Mesothelial cell of epicardium (in vitro differentiated cells): ENCODE results near the gene MALAT1. TPM values are rescaled to one million over a fixed set of nuclear protein-coding genes. Genes with fewer than 3 reads are reported as not detected.

Source experiments
- DNase-seq, 2 experiments: peaks; one replicate each; pipeline ENCODE4 v3.0.0; 2021; ENCODE audit warnings: low spot score in 2 of 2; ENCODE audit not compliant: unreplicated experiment in 2 of 2
- H3K27ac Mint-ChIP-seq: 2 replicates; pipeline ENCODE4 v1.8.0; 2021; ENCODE audit warnings: mixed read lengths
- H3K27me3 Mint-ChIP-seq: 2 replicates; pipeline ENCODE4 v1.8.0; 2021; ENCODE audit warnings: low read depth, mixed read lengths
- H3K36me3 Mint-ChIP-seq: 2 replicates; pipeline ENCODE4 v1.8.0; 2021; ENCODE audit warnings: mixed read lengths
- H3K4me1 Mint-ChIP-seq: 2 replicates; pipeline ENCODE4 v1.8.0; 2021; ENCODE audit warnings: mixed read lengths
- H3K4me3 Mint-ChIP-seq: 2 replicates; pipeline ENCODE4 v1.8.0; 2021; ENCODE audit warnings: mild to moderate bottlenecking, moderate library complexity, mixed read lengths
- H3K9me3 Mint-ChIP-seq: 2 replicates; pipeline ENCODE4 v1.8.0; 2021; ENCODE audit warnings: mixed read lengths
- total RNA-seq: library from RNA; stranded (reverse); gene quantifications from 3 replicates; pipeline ENCODE4 v1.2.1, GENCODE V29; 2021
- TF ChIP-seq, protein P1 (sequence below): fragments of 200-600 bp; sonication (generic); IDR thresholded peaks from one replicate; pipeline ENCODE4 v1.5.0; 2021; ENCODE audit warnings: antibody characterized with exemption; ENCODE audit not compliant: unreplicated experiment

MALAT1 gene
- total RNA-seq, 1 donor from 2014 or later: 16,172 TPM

- Mint-ChIP-seq H3K4me3 (no peak overlapping the region), H3K4me1 (peaks cover 20% of the 10 kb centered on the region), H3K9me3 (no peaks in the 10 kb centered on the region), H3K27ac (no peak overlapping the region), H3K27me3 (peaks cover 3% of the 10 kb centered on the region), H3K36me3 (peaks cover 59% of the 10 kb centered on the region)
- TF ChIP-seq, protein P1, sequence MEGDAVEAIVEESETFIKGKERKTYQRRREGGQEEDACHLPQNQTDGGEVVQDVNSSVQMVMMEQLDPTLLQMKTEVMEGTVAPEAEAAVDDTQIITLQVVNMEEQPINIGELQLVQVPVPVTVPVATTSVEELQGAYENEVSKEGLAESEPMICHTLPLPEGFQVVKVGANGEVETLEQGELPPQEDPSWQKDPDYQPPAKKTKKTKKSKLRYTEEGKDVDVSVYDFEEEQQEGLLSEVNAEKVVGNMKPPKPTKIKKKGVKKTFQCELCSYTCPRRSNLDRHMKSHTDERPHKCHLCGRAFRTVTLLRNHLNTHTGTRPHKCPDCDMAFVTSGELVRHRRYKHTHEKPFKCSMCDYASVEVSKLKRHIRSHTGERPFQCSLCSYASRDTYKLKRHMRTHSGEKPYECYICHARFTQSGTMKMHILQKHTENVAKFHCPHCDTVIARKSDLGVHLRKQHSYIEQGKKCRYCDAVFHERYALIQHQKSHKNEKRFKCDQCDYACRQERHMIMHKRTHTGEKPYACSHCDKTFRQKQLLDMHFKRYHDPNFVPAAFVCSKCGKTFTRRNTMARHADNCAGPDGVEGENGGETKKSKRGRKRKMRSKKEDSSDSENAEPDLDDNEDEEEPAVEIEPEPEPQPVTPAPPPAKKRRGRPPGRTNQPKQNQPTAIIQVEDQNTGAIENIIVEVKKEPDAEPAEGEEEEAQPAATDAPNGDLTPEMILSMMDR: no peak
- DNase-seq: no peak
Observed at GRCh38 chr11:65548395-65548794, 49.5 kb downstream of the MALAT1 start.

DNA sequence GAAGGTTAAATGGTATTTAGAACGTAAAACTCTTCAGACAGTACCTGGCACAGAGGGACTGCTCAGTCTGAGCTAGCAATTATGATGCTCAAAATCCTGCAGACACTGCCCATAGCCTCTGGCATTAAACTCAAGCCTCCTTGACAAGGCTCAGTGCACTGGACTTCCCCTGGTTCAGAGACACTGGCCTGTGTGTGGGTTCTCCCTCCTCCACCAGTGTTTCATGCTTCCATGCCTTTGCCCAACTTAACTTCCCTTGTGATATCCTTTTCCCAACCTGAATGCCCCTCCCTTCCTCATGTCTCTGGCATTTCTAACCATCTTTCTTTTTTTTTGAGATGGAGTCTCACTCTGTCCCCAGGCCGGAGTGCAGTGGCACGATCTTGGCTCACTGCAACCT, 50.3 kb downstream of the MALAT1 start:
- Mint-ChIP-seq H3K9me3 (no peaks in the 10 kb centered on the region), H3K27me3 (peaks cover 3% of the 10 kb centered on the region), H3K4me3 (no peak overlapping the region), H3K4me1 (peaks cover 20% of the 10 kb centered on the region), H3K36me3 (peaks cover 55% of the 10 kb centered on the region), H3K27ac (no peak overlapping the region)
- TF ChIP-seq, protein P1: no peak
- DNase-seq: no peak

GRCh38 chr11:65551572-65552387, 52.9 kb downstream of the MALAT1 start:
- no peak overlapping the region for H3K4me3 Mint-ChIP-seq
- TF ChIP-seq, protein P1: no peak
- H3K4me1 Mint-ChIP-seq: peaks cover 36% of the 10 kb centered on the region
- no peak for DNase-seq
- peaks cover 3% of the 10 kb centered on the region for H3K27me3 Mint-ChIP-seq
- no peaks in the 10 kb centered on the region for H3K9me3 Mint-ChIP-seq
- peaks cover 35% of the 10 kb centered on the region for H3K36me3 Mint-ChIP-seq
- no peak overlapping the region for H3K27ac Mint-ChIP-seq

- H3K4me1 Mint-ChIP-seq: peaks cover 42% of the 10 kb centered on the region
- no peak overlapping the region for H3K4me3 Mint-ChIP-seq
- peaks cover 3% of the 10 kb centered on the region for H3K27me3 Mint-ChIP-seq
- no peak for DNase-seq
- H3K27ac Mint-ChIP-seq: no peak overlapping the region
- H3K9me3 Mint-ChIP-seq: no peaks in the 10 kb centered on the region
- TF ChIP-seq, protein P1: no peak
- peaks cover 35% of the 10 kb centered on the region for H3K36me3 Mint-ChIP-seq
Observed at GRCh38 chr11:65552388-65552951, 53.6 kb downstream of the MALAT1 start.

GRCh38 chr11:65553301-65554001, 54.6 kb downstream of the MALAT1 start:
- Mint-ChIP-seq H3K4me1 (peaks cover 41% of the 10 kb centered on the region), H3K27ac (no peak overlapping the region), H3K4me3 (no peak overlapping the region), H3K36me3 (peaks cover 29% of the 10 kb centered on the region), H3K27me3 (no peaks in the 10 kb centered on the region), H3K9me3 (no peaks in the 10 kb centered on the region)
- TF ChIP-seq, protein P1: no peak
- no peak for DNase-seq
